Measurements from ENCODE around the gene PROM1.

Gene PROM1

GRCh38 chr4:15934259-15934658 is 149.6 kb downstream of the PROM1 start:
- no peak for DNase-seq (ENCODE audit: extremely low spot score)
- CTCF ChIA-PET = no interaction called here
- POLR2A ChIA-PET = no interaction called here
- TF ChIP-seq NFRKB (IDR thresholded peaks at IDR 0.05) (no peak), ZNF384 (IDR thresholded peaks at IDR 0.05) (no peak), PKNOX1 (IDR thresholded peaks at IDR 0.05) (no peak), ARNT (IDR thresholded peaks at IDR 0.05) (no peak), FOXA1 (IDR thresholded peaks at IDR 0.05) (no peak)

DNA sequence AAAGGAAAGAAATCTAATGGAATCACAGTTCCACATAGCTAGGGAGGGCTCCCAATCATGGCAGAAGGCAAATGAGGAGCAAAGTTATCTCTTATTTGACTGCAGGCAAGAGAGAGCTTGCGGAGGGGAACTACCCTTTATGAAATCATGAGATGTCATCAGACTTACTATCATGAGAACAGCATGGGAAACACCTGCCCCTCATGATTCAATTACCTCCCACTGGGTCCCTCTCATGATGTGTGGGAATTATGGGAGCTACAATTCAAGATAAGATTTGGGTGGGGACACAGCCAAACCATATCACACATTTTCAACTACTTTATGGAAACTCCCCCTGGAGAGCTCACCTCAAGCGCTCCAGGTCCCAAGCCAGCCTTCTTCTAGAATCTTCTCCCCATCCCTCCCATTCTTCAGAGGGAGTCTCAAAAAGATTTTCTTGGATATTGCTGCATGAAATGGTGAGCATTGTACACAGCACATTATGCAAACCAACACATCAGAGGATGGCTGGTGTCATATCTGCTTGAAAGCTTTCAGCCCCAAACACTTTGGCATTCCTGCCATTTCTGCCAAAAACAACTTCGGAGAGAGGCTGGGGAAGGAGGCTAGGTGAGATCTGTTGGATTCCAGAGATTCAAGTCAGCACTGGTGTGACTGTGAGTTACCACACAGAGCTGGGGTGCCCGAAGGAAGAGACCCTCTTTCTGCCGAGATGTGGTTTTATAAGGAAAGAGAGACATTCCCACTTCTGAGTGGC is 152.2 kb downstream of the PROM1 start:
- ChIA-PET CTCF (no interaction called here), POLR2A (no interaction called here)
- TF ChIP-seq CTBP1 (IDR thresholded peaks at IDR 0.05; ENCODE audit: borderline replicate concordance) (no peak), ARNT (IDR thresholded peaks at IDR 0.05) (no peak), HDGF (IDR thresholded peaks at IDR 0.05; ENCODE audit: borderline replicate concordance) (no peak)
- no peak for DNase-seq (ENCODE audit: extremely low spot score)

DNA sequence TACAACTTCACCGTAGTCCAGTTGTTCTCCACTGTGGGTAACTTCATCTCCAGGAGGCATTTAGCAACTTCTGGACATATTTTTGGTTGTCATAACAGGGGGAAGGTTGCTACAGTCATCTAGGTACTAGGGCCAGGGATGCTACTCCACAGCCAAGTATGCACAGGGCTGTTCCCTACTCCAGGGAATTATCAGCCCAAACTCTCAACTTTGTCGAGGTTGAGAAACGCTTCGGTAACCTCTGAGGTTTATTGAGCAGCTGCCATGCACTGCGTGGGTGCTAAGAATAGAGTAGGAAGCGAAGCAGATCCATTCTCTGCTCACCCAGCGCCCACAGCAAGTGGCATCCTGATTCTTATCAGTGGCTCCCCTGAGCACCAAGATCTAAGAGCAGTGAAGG is 153.5 kb downstream of the PROM1 start:
- no peak for DNase-seq (ENCODE audit: extremely low spot score)
- TF ChIP-seq BHLHE40 (IDR thresholded peaks at IDR 0.05; ENCODE audit: borderline replicate concordance) = no peak
- no peak for TF ChIP-seq NFRKB (IDR thresholded peaks at IDR 0.05)
- TF ChIP-seq PKNOX1 (IDR thresholded peaks at IDR 0.05) = no peak
- TF ChIP-seq SP1 (IDR thresholded peaks at IDR 0.05) = no peak
- no peak for TF ChIP-seq HDGF (IDR thresholded peaks at IDR 0.05; ENCODE audit: borderline replicate concordance)
- no peak for TF ChIP-seq ZNF384 (IDR thresholded peaks at IDR 0.05)
- TF ChIP-seq FOXK2 (IDR thresholded peaks at IDR 0.05) = no peak
- TF ChIP-seq L3MBTL2 (conservative IDR thresholded peaks at IDR 0.05) = no peak
- no peak for TF ChIP-seq CTBP1 (IDR thresholded peaks at IDR 0.05; ENCODE audit: borderline replicate concordance)
- TF ChIP-seq FOXA1 (IDR thresholded peaks at IDR 0.05) = no peak
- no peak for TF ChIP-seq ELF4 (IDR thresholded peaks at IDR 0.05)
- CTCF ChIA-PET = interaction anchor here (0.6 kb wide), 1 partner anchor 69 kb away, joined by 3 read pairs; no protein-coding TSS in a partner anchor
- POLR2A ChIA-PET = no interaction called here

GRCh38 chr4:15929540-15929939 is 154.3 kb downstream of the PROM1 start:
- no peak for DNase-seq (ENCODE audit: extremely low spot score)
- TF ChIP-seq ARNT (IDR thresholded peaks at IDR 0.05) (no peak), FOXK2 (IDR thresholded peaks at IDR 0.05) (no peak), SUZ12 (IDR thresholded peaks at IDR 0.05) (no peak), PKNOX1 (IDR thresholded peaks at IDR 0.05) (no peak)
- ChIA-PET POLR2A (no interaction called here), CTCF (interaction anchor here (0.6 kb wide), 1 partner anchor 69 kb away, joined by 3 read pairs; no protein-coding TSS in a partner anchor)

GRCh38 chr4:15928883-15929282 is 154.9 kb downstream of the PROM1 start:
- CTCF ChIA-PET = no interaction called here
- DNase-seq (ENCODE audit: extremely low spot score) = no peak
- POLR2A ChIA-PET = no interaction called here
- TF ChIP-seq LEF1 (IDR thresholded peaks at IDR 0.05; ENCODE audit: borderline replicate concordance) = no peak
- TF ChIP-seq CTBP1 (IDR thresholded peaks at IDR 0.05; ENCODE audit: borderline replicate concordance) = no peak
- TF ChIP-seq FOXM1 (IDR thresholded peaks at IDR 0.05; ENCODE audit: borderline replicate concordance) = no peak
- no peak for TF ChIP-seq ZNF384 (IDR thresholded peaks at IDR 0.05)
- TF ChIP-seq SUZ12 (IDR thresholded peaks at IDR 0.05) = no peak
- no peak for TF ChIP-seq ARNT (IDR thresholded peaks at IDR 0.05)
- TF ChIP-seq SP1 (IDR thresholded peaks at IDR 0.05) = no peak
- TF ChIP-seq TARDBP (IDR thresholded peaks at IDR 0.05) = no peak
- no peak for TF ChIP-seq HDGF (IDR thresholded peaks at IDR 0.05; ENCODE audit: borderline replicate concordance)
- no peak for TF ChIP-seq L3MBTL2 (conservative IDR thresholded peaks at IDR 0.05)
- no peak for TF ChIP-seq ELF4 (IDR thresholded peaks at IDR 0.05)
- TF ChIP-seq PKNOX1 (IDR thresholded peaks at IDR 0.05) = no peak
- no peak for TF ChIP-seq NFRKB (IDR thresholded peaks at IDR 0.05)
- no peak for TF ChIP-seq BHLHE40 (IDR thresholded peaks at IDR 0.05; ENCODE audit: borderline replicate concordance)
- no peak for TF ChIP-seq FOXK2 (IDR thresholded peaks at IDR 0.05)

DNA sequence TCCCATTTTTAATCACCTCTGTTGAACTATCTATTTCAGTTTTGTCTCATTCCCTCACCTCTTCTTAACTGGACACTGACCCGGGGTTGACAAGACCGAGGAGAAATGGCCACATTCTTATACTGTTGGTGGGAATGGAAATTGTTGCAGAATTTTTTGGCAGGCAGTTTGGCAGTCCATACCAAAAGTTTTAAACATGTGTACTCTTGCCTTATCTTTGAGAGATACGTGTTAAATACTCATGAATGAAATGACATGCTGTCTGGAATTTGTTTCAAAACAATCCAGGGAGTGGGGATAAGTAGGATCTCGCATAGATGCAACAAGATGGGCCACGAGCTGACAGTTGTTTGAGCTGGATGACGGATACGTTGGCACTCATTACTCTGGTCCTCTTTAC is 157.3 kb downstream of the PROM1 start:
- DNase-seq (ENCODE audit: extremely low spot score) = no peak
- no peak for TF ChIP-seq L3MBTL2 (conservative IDR thresholded peaks at IDR 0.05)
- TF ChIP-seq PKNOX1 (IDR thresholded peaks at IDR 0.05) = no peak
- no peak for TF ChIP-seq SP1 (IDR thresholded peaks at IDR 0.05)
- no peak for TF ChIP-seq HDGF (IDR thresholded peaks at IDR 0.05; ENCODE audit: borderline replicate concordance)
- TF ChIP-seq SUZ12 (IDR thresholded peaks at IDR 0.05) = no peak
- no peak for TF ChIP-seq ELF4 (IDR thresholded peaks at IDR 0.05)
- TF ChIP-seq ZNF384 (IDR thresholded peaks at IDR 0.05) = no peak
- no peak for TF ChIP-seq CTBP1 (IDR thresholded peaks at IDR 0.05; ENCODE audit: borderline replicate concordance)
- TF ChIP-seq FOXK2 (IDR thresholded peaks at IDR 0.05) = no peak
- TF ChIP-seq TARDBP (IDR thresholded peaks at IDR 0.05) = no peak
- no peak for TF ChIP-seq ARNT (IDR thresholded peaks at IDR 0.05)
- TF ChIP-seq BHLHE40 (IDR thresholded peaks at IDR 0.05; ENCODE audit: borderline replicate concordance) = no peak
- no peak for TF ChIP-seq LEF1 (IDR thresholded peaks at IDR 0.05; ENCODE audit: borderline replicate concordance)
- TF ChIP-seq NFRKB (IDR thresholded peaks at IDR 0.05) = no peak
- POLR2A ChIA-PET = no interaction called here
- CTCF ChIA-PET = no interaction called here
